HepG2 (cell line): ENCODE measurements around the gene PWP1.

Experiments used
- AHR ChIP-seq: IDR thresholded peaks from 2 replicates; pipeline ENCODE4 v1.6.1; 2018; ENCODE audit warnings: missing genetic modification reagents, missing compliant biosample characterization
- CREB1 ChIP-seq, 2 experiments: fragments of 450-650 bp in 1 of 2; IDR thresholded peaks; 2 replicates each; pipeline ENCODE4 v1.6.1; 2016 to 2017; ENCODE audit warnings: control low read depth in 1 of 2, mild to moderate bottlenecking in 1 of 2, missing compliant biosample characterization in 1 of 2, missing genetic modification characterization in 1 of 2
- POLR2AphosphoS5 ChIP-seq: IDR thresholded peaks from 2 replicates; pipeline ENCODE4 v1.6.1; 2012; ENCODE audit warnings: low read depth, low read length
- TAF1 ChIP-seq: sonication (generic); formaldehyde crosslinking; IDR thresholded peaks from 2 replicates; pipeline ENCODE4 v1.4.0; 2020; ENCODE audit warnings: missing genetic modification reagents
- U2AF1 ChIP-seq: fragments of 200-400 bp; formaldehyde crosslinking; optimal IDR thresholded peaks from 2 replicates; pipeline ENCODE3; 2017; ENCODE audit warnings: mild to moderate bottlenecking, low read depth, low read length
- ZNF530 ChIP-seq: sonication (generic); formaldehyde crosslinking; IDR thresholded peaks from 2 replicates; pipeline ENCODE4 v1.5.0; 2020; ENCODE audit warnings: low read depth, mild to moderate bottlenecking, missing genetic modification reagents
- TF ChIP-seq, protein P1 (sequence below): sonication (generic); formaldehyde crosslinking; IDR thresholded peaks from 2 replicates; pipeline ENCODE4 v1.4.0; 2020; ENCODE audit warnings: missing genetic modification reagents

DNA sequence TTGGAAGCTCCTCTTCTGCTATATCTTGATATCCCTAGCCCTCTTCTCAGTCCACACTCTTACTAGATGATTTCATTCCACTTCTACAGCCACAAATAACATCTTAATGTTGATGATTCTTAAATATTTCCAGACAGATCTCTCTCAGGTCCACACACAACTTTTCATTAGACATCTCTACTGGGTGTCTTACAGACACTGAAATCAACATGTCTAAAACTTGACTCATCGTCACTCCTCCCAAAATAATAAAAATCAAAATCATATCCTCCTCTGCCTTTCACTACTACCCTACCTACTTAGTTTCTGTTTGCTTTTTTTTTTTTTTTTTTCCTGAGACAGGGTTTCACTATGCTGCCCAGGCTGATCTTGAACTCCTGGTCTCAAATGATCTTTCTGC, 63.5 kb downstream of the PWP1 start:
- TF ChIP-seq AHR (CRISPR knock-in tag), result no peak
- TF ChIP-seq U2AF1, result no peak
- no peak for TF ChIP-seq POLR2AphosphoS5
- no peak for TF ChIP-seq TAF1
- no peak for TF ChIP-seq ZNF530
- TF ChIP-seq, protein P1, sequence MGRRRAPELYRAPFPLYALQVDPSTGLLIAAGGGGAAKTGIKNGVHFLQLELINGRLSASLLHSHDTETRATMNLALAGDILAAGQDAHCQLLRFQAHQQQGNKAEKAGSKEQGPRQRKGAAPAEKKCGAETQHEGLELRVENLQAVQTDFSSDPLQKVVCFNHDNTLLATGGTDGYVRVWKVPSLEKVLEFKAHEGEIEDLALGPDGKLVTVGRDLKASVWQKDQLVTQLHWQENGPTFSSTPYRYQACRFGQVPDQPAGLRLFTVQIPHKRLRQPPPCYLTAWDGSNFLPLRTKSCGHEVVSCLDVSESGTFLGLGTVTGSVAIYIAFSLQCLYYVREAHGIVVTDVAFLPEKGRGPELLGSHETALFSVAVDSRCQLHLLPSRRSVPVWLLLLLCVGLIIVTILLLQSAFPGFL, result no peak
- TF ChIP-seq CREB1 (IDR thresholded peaks at IDR 0.05), result no peak
- TF ChIP-seq CREB1 (CRISPR knock-in tag; IDR thresholded peaks at IDR 0.05), result no peak
